GM18909 (cell line): ENCODE results near the gene COMMD1.
A peak's percentile ranks its signal among the peaks of the same experiment; 100 is the strongest.
"Not testable (repeated sequence)": the region's sequence is repeated elsewhere in the genome, so short reads cannot be mapped to it uniquely, and the experiment has no call there.

Source experiments
- ATAC-seq: cut with Tn5 transposase; IDR thresholded peaks from one replicate; pipeline ENCODE4 v1.9.1; 2021; ENCODE audit warnings: mild to moderate bottlenecking; ENCODE audit not compliant: unreplicated experiment, poor library complexity

COMMD1 gene

GRCh38 chr2:62010632-62011256 is 105.3 kb downstream of the COMMD1 start:
- peak; percentile 41 for ATAC-seq

GRCh38 chr2:62013641-62014040 is 108.2 kb downstream of the COMMD1 start:
- ATAC-seq: no peak

GRCh38 chr2:62014102-62014501 is 108.6 kb downstream of the COMMD1 start:
- no peak for ATAC-seq

- ATAC-seq: no peak
Observed at GRCh38 chr2:62016957-62017356, 111.5 kb downstream of the COMMD1 start.

- no peak for ATAC-seq
Observed at GRCh38 chr2:62029910-62030309, 124.4 kb downstream of the COMMD1 start.

- no peak for ATAC-seq
Observed at GRCh38 chr2:62030902-62031301, 125.4 kb downstream of the COMMD1 start.

- no peak for ATAC-seq
Observed at GRCh38 chr2:62032096-62032495, 126.6 kb downstream of the COMMD1 start.

- ATAC-seq: no peak
Observed at GRCh38 chr2:62034715-62035114, 129.2 kb downstream of the COMMD1 start.

GRCh38 chr2:62036229-62036628 is 130.8 kb downstream of the COMMD1 start:
- no peak for ATAC-seq

GRCh38 chr2:62036761-62037250 is 131.3 kb downstream of the COMMD1 start:
- no peak for ATAC-seq

GRCh38 chr2:62038975-62039771 is 133.7 kb downstream of the COMMD1 start:
- peak; percentile 100 for ATAC-seq

GRCh38 chr2:62040926-62041325 is 135.5 kb downstream of the COMMD1 start:
- ATAC-seq: no peak

GRCh38 chr2:62041701-62042385 is 136.4 kb downstream of the COMMD1 start:
- not testable (repeated sequence) for ATAC-seq

- ATAC-seq: no peak
Observed at GRCh38 chr2:62042400-62042799, 136.9 kb downstream of the COMMD1 start.

- ATAC-seq: no peak
Observed at GRCh38 chr2:62042944-62043343, 137.5 kb downstream of the COMMD1 start.

GRCh38 chr2:62045017-62045543 is 139.6 kb downstream of the COMMD1 start:
- no peak for ATAC-seq

GRCh38 chr2:62046141-62046540 is 140.7 kb downstream of the COMMD1 start:
- ATAC-seq: no peak

- ATAC-seq: no peak
Observed at GRCh38 chr2:62050456-62051045, 145.1 kb downstream of the COMMD1 start.

- no peak for ATAC-seq
Observed at GRCh38 chr2:62054029-62054791, 148.7 kb downstream of the COMMD1 start.
